ENCODE results near the gene MIEF2.
"Not testable (repeated sequence)": the region's sequence is repeated elsewhere in the genome, so short reads cannot be mapped to it uniquely, and the experiment has no call there.

DNA sequence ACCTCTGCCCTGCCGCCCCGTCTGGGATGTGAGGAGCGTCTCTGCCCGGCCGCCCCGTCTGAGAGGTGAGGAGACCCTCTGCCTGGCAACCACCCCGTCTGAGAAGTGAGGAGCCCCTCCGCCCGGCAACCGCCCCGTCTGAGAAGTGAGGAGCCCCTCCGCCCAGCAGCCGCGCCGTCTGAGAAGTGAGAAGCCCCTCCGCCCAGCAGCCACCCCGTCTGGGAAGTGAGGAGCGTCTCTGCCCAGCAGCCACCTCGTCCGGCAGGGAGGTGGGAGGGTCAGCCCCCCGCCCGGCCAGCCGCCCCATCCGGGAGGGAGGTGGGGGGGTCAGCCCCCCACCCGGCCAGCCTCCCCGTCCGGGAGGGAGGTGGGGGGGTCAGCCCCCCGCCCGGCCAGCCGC, 37.6 kb downstream of the MIEF2 start:
- TF ChIP-seq, protein P1, sequence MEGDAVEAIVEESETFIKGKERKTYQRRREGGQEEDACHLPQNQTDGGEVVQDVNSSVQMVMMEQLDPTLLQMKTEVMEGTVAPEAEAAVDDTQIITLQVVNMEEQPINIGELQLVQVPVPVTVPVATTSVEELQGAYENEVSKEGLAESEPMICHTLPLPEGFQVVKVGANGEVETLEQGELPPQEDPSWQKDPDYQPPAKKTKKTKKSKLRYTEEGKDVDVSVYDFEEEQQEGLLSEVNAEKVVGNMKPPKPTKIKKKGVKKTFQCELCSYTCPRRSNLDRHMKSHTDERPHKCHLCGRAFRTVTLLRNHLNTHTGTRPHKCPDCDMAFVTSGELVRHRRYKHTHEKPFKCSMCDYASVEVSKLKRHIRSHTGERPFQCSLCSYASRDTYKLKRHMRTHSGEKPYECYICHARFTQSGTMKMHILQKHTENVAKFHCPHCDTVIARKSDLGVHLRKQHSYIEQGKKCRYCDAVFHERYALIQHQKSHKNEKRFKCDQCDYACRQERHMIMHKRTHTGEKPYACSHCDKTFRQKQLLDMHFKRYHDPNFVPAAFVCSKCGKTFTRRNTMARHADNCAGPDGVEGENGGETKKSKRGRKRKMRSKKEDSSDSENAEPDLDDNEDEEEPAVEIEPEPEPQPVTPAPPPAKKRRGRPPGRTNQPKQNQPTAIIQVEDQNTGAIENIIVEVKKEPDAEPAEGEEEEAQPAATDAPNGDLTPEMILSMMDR (conservative IDR thresholded peaks at IDR 0.05) = not testable (repeated sequence)
- not testable (repeated sequence) for TF ChIP-seq ZFX (IDR thresholded peaks at IDR 0.05)
